Lower leg skin (tissue), 4 donors: ENCODE results near the gene CALCR. TPM values are rescaled to one million over a fixed set of nuclear protein-coding genes. Genes with fewer than 3 reads are reported as not detected.

Source experiments
- DNase-seq, 2 donors: peaks; one replicate each; pipeline ENCODE4 v3.0.0-alpha.2; 2019; ENCODE audit warnings: low spot score in 2 of 2
- H3K4me3 ChIP-seq: fragments of 200-600 bp; sonication (generic); 2 replicates; pipeline ENCODE4 v1.5.1; 2017; ENCODE audit warnings: mild to moderate bottlenecking, low read depth; ENCODE audit not compliant: poor library complexity, severe bottlenecking
- POLR2A ChIP-seq, 2 donors: fragments of 450-650 bp; IDR thresholded peaks; one replicate each; pipeline ENCODE4 v1.6.1; 2016 to 2017; ENCODE audit warnings: antibody characterized with exemption in 2 of 2, mild to moderate bottlenecking in 1 of 2, moderate library complexity in 1 of 2
- WGBS, 2 donors: methylation state at CpG; one replicate each; pipeline ENCODE4 v1.1.5; 2018; 5-methylcytosine and 5-hydroxymethylcytosine counted together
- intact Hi-C: fragments of 100-400 bp; cut with DNase I; formaldehyde crosslinking; loops from one replicate; pipeline ENCODE4 v1.15.0; 2023; ENCODE audit warnings: low total_unique reads
- total RNA-seq, 4 donors: library from RNA; depleted of rRNA; stranded (reverse); fragments of >200 nt; gene quantifications; one replicate each; pipeline ENCODE4 v1.1.0, GENCODE V29; 2016
- TF ChIP-seq, protein P1 (sequence below), 3 donors: fragments of 450-650 bp; IDR thresholded peaks; one replicate each; pipeline ENCODE4 v1.5.1; 2016; ENCODE audit warnings: antibody characterized with exemption in 3 of 3, mild to moderate bottlenecking in 3 of 3, moderate library complexity in 2 of 3

CALCR gene
- total RNA-seq, 4 donors from 2014 or later, result 0.10 TPM; not detected in 3

DNA sequence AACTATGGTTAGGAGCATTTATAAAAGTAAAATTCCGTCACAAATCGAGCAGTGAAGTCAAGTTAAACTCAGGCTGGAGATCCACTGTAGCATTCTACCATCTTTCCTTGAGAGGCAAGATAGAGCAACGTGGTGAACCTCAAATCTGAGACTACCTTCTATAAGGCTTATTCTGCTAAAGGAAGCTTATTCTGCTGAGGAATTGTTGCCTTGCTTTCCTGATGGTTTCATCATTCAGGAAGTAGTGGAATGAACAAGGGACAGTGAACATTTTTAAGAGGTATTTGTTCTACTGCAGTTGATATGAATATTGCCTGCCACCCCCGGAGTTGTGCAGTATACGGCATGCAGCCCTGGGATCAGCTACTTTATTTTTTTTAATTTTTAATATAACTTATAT lies 171.6 kb downstream of the CALCR start:
- 84 to 88% methylated on average over 5 of the region's 5 CpGs for WGBS, 2 donors
- TF ChIP-seq, protein P1, sequence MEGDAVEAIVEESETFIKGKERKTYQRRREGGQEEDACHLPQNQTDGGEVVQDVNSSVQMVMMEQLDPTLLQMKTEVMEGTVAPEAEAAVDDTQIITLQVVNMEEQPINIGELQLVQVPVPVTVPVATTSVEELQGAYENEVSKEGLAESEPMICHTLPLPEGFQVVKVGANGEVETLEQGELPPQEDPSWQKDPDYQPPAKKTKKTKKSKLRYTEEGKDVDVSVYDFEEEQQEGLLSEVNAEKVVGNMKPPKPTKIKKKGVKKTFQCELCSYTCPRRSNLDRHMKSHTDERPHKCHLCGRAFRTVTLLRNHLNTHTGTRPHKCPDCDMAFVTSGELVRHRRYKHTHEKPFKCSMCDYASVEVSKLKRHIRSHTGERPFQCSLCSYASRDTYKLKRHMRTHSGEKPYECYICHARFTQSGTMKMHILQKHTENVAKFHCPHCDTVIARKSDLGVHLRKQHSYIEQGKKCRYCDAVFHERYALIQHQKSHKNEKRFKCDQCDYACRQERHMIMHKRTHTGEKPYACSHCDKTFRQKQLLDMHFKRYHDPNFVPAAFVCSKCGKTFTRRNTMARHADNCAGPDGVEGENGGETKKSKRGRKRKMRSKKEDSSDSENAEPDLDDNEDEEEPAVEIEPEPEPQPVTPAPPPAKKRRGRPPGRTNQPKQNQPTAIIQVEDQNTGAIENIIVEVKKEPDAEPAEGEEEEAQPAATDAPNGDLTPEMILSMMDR (IDR thresholded peaks at IDR 0.05), result no peak
- TF ChIP-seq POLR2A (IDR thresholded peaks at IDR 0.05), result no peak
- no peak overlapping the region for H3K4me3 ChIP-seq
- DNase-seq, result no peak
- intact Hi-C loops, result no loop called here

DNA sequence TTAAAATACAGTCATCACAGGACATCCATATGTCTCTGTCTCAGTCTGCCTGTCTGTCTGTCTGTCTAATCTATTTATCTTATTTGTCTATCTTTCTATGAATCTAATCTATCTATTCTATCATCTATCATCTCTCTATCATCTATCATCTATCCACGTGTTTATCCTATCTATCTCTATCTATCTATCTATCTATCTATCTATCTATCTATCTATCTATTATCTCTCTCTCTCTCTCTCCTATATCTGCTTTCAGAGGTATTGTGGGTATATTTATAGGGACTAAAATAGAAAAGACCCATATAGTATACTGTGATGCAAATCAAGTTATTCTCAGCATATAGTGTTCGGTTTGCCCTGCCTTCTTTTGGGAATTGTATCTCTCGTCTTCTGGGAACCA lies 174.9 kb downstream of the CALCR start:
- no peak overlapping the region for H3K4me3 ChIP-seq
- 85 to 86% methylated on average over 3 of the region's 3 CpGs for WGBS, 2 donors
- intact Hi-C loops, result no loop called here
- TF ChIP-seq POLR2A (IDR thresholded peaks at IDR 0.05), result no peak
- TF ChIP-seq, protein P1 (IDR thresholded peaks at IDR 0.05), result no peak
- DNase-seq, result no peak

DNA sequence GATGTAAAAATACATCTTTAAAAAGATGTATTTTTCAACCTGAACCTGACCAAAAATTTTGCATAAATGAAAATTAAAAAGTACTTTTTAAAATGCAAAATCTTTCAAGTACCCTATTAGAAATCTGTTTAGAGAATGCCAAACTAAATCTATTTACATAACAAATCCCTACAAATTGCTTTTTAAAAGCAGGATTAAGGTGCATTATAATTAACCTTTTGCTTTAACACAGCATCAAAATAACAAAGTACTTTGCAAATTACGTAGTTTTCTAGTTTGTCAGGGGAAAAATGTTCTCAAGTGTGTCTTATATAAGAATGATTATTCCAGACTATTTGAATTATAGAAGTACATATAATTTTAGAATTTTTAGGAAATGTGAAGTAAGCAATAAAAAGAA lies 181.5 kb downstream of the CALCR start:
- no peak overlapping the region for H3K4me3 ChIP-seq
- no peak for DNase-seq
- TF ChIP-seq, protein P1 (IDR thresholded peaks at IDR 0.05), result no peak
- intact Hi-C loops, result no loop called here
- 96% methylated on average over 1 of the region's 1 CpG for WGBS, 2 donors

DNA sequence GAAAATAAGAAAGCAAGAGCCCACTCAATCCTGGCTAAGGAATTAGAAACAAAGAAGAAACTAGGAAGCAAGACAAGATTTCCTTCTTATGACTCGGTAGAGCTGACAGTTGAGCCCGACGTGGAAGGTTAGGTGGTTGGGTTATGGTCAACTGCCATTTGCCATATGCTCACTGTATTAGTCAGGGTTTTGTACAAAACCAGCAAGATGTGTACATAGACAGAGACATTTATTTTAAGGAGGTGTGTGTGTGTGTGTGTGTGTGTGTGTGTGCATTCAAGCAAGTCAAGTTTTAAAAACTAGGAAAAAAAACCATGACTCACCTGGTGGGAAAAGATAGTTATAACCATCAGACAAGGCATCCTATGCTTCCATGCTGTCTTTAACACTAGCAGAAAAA lies 183.9 kb downstream of the CALCR start:
- no peak for DNase-seq
- intact Hi-C loops, result no loop called here
- no peak for TF ChIP-seq POLR2A (IDR thresholded peaks at IDR 0.05)
- TF ChIP-seq, protein P1 (IDR thresholded peaks at IDR 0.05), result no peak
- H3K4me3 ChIP-seq, result no peak overlapping the region
- WGBS, 2 donors, result 90 to 97% methylated on average over 3 of the region's 3 CpGs

DNA sequence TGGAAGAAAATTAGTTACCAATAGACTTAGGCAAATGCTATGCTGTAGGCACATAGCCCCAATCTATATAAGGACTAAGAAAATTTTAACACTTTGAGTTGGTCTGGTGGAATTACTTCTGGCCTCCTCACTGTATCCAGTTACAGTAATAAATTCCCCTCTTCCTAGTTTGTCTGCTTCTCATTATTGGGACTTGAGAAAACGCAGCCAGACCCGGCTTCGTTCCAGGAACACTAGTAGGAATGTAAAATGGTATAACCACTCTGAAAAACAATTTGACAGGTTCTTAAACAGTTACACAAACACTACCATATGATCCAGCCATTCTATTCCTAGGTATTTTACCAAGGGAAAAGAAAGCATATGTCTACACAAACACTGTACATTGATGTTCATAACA lies 192.2 kb downstream of the CALCR start:
- no peak overlapping the region for H3K4me3 ChIP-seq
- WGBS, 2 donors, result 63 to 66% methylated on average over 3 of the region's 3 CpGs
- no peak for TF ChIP-seq POLR2A (IDR thresholded peaks at IDR 0.05)
- TF ChIP-seq, protein P1 (IDR thresholded peaks at IDR 0.05), result no peak
- intact Hi-C loops, result no loop called here
- DNase-seq, result no peak

DNA sequence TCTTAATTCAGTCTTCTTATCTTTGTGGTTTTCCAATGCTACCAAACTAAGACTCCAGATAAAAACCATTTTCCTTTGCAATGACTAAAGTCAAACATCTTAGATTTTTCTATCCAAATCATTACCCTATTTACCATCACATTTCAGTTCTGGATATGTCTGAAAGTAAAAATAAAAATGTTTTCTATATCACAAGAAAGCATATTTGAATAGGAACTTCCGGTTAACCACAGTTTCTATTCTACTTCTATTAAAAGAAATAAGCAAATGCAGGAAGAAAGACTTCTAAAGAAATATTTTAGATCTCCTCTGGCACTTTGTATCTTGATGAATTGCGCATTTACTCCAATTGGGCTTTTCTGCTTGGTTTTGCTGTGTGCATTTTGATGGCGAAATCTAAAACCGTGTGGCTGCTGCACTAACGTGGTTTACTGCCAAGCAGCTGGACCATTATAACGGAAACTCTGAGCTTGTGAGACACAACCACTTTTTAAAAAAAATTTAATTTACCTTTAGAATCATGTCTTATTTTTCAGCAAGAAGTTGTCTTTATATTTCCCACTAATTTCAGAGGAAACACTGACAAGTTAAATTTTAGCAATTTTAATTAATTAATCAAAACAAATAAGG lies 196.3 kb downstream of the CALCR start:
- WGBS, 2 donors, result 73% methylated on average over 6 of the region's 6 CpGs
- DNase-seq, result no peak
- H3K4me3 ChIP-seq, result no peak overlapping the region
- intact Hi-C loops, result no loop called here
- TF ChIP-seq, protein P1 (IDR thresholded peaks at IDR 0.05), result no peak
- TF ChIP-seq POLR2A (IDR thresholded peaks at IDR 0.05), result no peak
